H9 (cell line): Measurements from ENCODE around the gene NFKB1. TPM values are rescaled to one million over a fixed set of nuclear protein-coding genes. Genes with fewer than 3 reads are reported as not detected.

ENCODE experiments used
- DNase-seq: peaks from one replicate; pipeline ENCODE4 v3.0.0-alpha.2; 2017
- H2AFZ ChIP-seq: one replicate; pipeline ENCODE4 v1.6.1; 2013; ENCODE audit warnings: mild to moderate bottlenecking, low read length, control low read depth, moderate library complexity
- H2AK5ac ChIP-seq: 2 replicates; pipeline ENCODE4 v1.6.1; 2013; ENCODE audit warnings: low read length, control low read depth, mixed read lengths; ENCODE audit not compliant: insufficient read length
- H2BK120ac ChIP-seq: one replicate; pipeline ENCODE4 v1.6.1; 2013; ENCODE audit warnings: low read depth, mild to moderate bottlenecking, low read length, control low read depth, inconsistent platforms; ENCODE audit not compliant: poor library complexity, severe bottlenecking
- H2BK12ac ChIP-seq: 2 replicates; pipeline ENCODE4 v1.6.1; 2013; ENCODE audit warnings: low read length, control low read depth, mixed read lengths, low read depth; ENCODE audit not compliant: insufficient read length
- H2BK15ac ChIP-seq: 2 replicates; pipeline ENCODE4 v1.6.1; 2013; ENCODE audit warnings: low read depth, low read length, control low read depth
- H2BK20ac ChIP-seq: one replicate; pipeline ENCODE4 v1.6.1; 2013; ENCODE audit warnings: low read depth, mild to moderate bottlenecking, low read length, control low read depth, inconsistent platforms; ENCODE audit not compliant: poor library complexity, severe bottlenecking
- H2BK5ac ChIP-seq: 2 replicates; pipeline ENCODE4 v1.6.1; 2013; ENCODE audit warnings: low read length, control low read depth, mixed read lengths; ENCODE audit not compliant: insufficient read length
- H3K14ac ChIP-seq: 2 replicates; pipeline ENCODE4 v1.6.1; 2013; ENCODE audit warnings: low read length, control low read depth; ENCODE audit not compliant: insufficient read depth
- H3K18ac ChIP-seq: 2 replicates; pipeline ENCODE4 v1.6.1; 2013; ENCODE audit warnings: low read depth, mild to moderate bottlenecking, mixed read lengths, low read length, control low read depth; ENCODE audit not compliant: insufficient read length
- H3K23ac ChIP-seq: 2 replicates; pipeline ENCODE4 v1.6.1; 2013; ENCODE audit warnings: low read length, control low read depth, mixed read lengths, low read depth; ENCODE audit not compliant: insufficient read length
- H3K23me2 ChIP-seq: 2 replicates; pipeline ENCODE4 v1.6.1; 2013; ENCODE audit warnings: low read depth, mild to moderate bottlenecking, mixed read lengths, low read length, control low read depth; ENCODE audit not compliant: insufficient read length, poor library complexity, severe bottlenecking
- H3K27ac ChIP-seq: 2 replicates; pipeline ENCODE4 v1.5.1; 2013; ENCODE audit warnings: low read length, control low read depth, mixed read lengths, low read depth; ENCODE audit not compliant: insufficient read length
- H3K27me3 ChIP-seq: 2 replicates; pipeline ENCODE4 v1.6.1; 2013; ENCODE audit warnings: low read length, control low read depth, inconsistent platforms; ENCODE audit not compliant: insufficient read depth
- H3K4ac ChIP-seq: 2 replicates; pipeline ENCODE4 v1.6.1; 2013; ENCODE audit warnings: low read depth, mild to moderate bottlenecking, control low read depth, inconsistent platforms, low read length, moderate library complexity
- H3K4me1 ChIP-seq: 2 replicates; pipeline ENCODE4 v1.6.1; 2013; ENCODE audit warnings: low read length, control low read depth, inconsistent platforms; ENCODE audit not compliant: insufficient read depth
- H3K4me2 ChIP-seq: 2 replicates; pipeline ENCODE4 v1.6.1; 2013; ENCODE audit warnings: low read length, control low read depth, mixed read lengths; ENCODE audit not compliant: insufficient read length, insufficient read depth
- H3K56ac ChIP-seq: 2 replicates; pipeline ENCODE4 v1.6.1; 2013; ENCODE audit warnings: low read depth, mild to moderate bottlenecking, mixed read lengths, low read length, control low read depth; ENCODE audit not compliant: insufficient read length
- H3K79me1 ChIP-seq: 2 replicates; pipeline ENCODE4 v1.6.1; 2013; ENCODE audit warnings: low read depth, mild to moderate bottlenecking, moderate library complexity, low read length, control low read depth, inconsistent platforms; ENCODE audit not compliant: insufficient read depth, poor library complexity, severe bottlenecking
- H3K79me2 ChIP-seq: 2 replicates; pipeline ENCODE4 v1.6.1; 2013; ENCODE audit warnings: low read length, control low read depth, inconsistent platforms; ENCODE audit not compliant: insufficient read depth
- H3K9ac ChIP-seq: 2 replicates; pipeline ENCODE4 v1.6.1; 2013; ENCODE audit warnings: low read length, control low read depth, mixed read lengths; ENCODE audit not compliant: insufficient read length; ENCODE audit errors: extremely low read depth
- H3K9me3 ChIP-seq: one replicate; pipeline ENCODE4 v1.6.1; 2013; ENCODE audit warnings: low read depth, low read length, inconsistent platforms; ENCODE audit not compliant: control insufficient read depth
- H3T11ph ChIP-seq: one replicate; pipeline ENCODE4 v1.6.1; 2013; ENCODE audit warnings: mild to moderate bottlenecking, low read length, control low read depth, inconsistent platforms
- H4K20me1 ChIP-seq: one replicate; pipeline ENCODE4 v1.6.1; 2013; ENCODE audit not compliant: control insufficient read depth, insufficient read length, insufficient read depth
- H4K5ac ChIP-seq: 2 replicates; pipeline ENCODE4 v1.6.1; 2013; ENCODE audit warnings: low read depth, mild to moderate bottlenecking, mixed read lengths, low read length, control low read depth; ENCODE audit not compliant: insufficient read length
- H4K8ac ChIP-seq: replicated peaks from 2 replicates; pipeline ENCODE4 v1.6.1; 2013; ENCODE audit warnings: low read length, control low read depth, mixed read lengths, low read depth; ENCODE audit not compliant: insufficient read length
- H4K91ac ChIP-seq: 2 replicates; pipeline ENCODE4 v1.6.1; 2013; ENCODE audit warnings: low read depth, mild to moderate bottlenecking, moderate library complexity, mixed read lengths, low read length, control low read depth; ENCODE audit not compliant: insufficient read length
- H3K27ac Mint-ChIP-seq, 3 experiments: 2 replicates in 2 of 3; 3 replicates in 1 of 3; pipeline ENCODE4 v1.8.0; 2020 to 2021; ENCODE audit warnings: mixed read lengths in 3 of 3, mild to moderate bottlenecking in 1 of 3, moderate library complexity in 1 of 3
- H3K27me3 Mint-ChIP-seq: 2 replicates; pipeline ENCODE4 v1.8.0; 2021; ENCODE audit warnings: low read depth, mild to moderate bottlenecking, moderate library complexity, mixed read lengths
- H3K36me3 Mint-ChIP-seq, 3 experiments: 2 replicates in 2 of 3; 3 replicates in 1 of 3; pipeline ENCODE4 v1.8.0; 2020 to 2021; ENCODE audit warnings: low read depth in 3 of 3, mixed read lengths in 3 of 3; ENCODE audit not compliant: insufficient read depth in 1 of 3
- H3K4me1 Mint-ChIP-seq, 2 experiments: 2 replicates each; pipeline ENCODE4 v1.8.0; 2020; ENCODE audit warnings: mixed read lengths in 2 of 2
- H3K4me3 Mint-ChIP-seq, 2 experiments: 2 replicates in 1 of 2; 3 replicates in 1 of 2; pipeline ENCODE4 v1.8.0; 2020 to 2021; ENCODE audit warnings: mild to moderate bottlenecking in 2 of 2, mixed read lengths in 2 of 2, moderate library complexity in 1 of 2
- H3K9me3 Mint-ChIP-seq, 2 experiments: 2 replicates in 1 of 2; 3 replicates in 1 of 2; pipeline ENCODE4 v1.8.0; 2020; ENCODE audit warnings: mild to moderate bottlenecking in 2 of 2, mixed read lengths in 2 of 2, moderate library complexity in 1 of 2
- WGBS: extraction: QIAGEN DNeasy Blood & Tissue Kit; methylation state at CpG from one replicate; pipeline ENCODE4 v1.1.7; 2013; ENCODE audit warnings: missing lambda C conversion rate, low lambda C conversion rate, mixed read lengths; ENCODE audit not compliant: insufficient read length; ENCODE audit errors: extremely low coverage; 5-methylcytosine and 5-hydroxymethylcytosine counted together
- total RNA-seq: library from RNA; stranded (reverse); gene quantifications from 2 replicates; pipeline ENCODE4 v1.2.1, GENCODE V29; 2021
- TF ChIP-seq, protein P1 (sequence below): fragments of 200-600 bp; sonication (generic); conservative IDR thresholded peaks from 3 replicates; pipeline ENCODE4 v1.8.0; 2021; ENCODE audit warnings: antibody characterized with exemption, mild to moderate bottlenecking

Gene NFKB1
- total RNA-seq, 1 experiment from 2014 or later, result 5.7 TPM

GRCh38 chr4:102504941-102505340 is 3.8 kb downstream of the NFKB1 start:
- TF ChIP-seq, protein P1, sequence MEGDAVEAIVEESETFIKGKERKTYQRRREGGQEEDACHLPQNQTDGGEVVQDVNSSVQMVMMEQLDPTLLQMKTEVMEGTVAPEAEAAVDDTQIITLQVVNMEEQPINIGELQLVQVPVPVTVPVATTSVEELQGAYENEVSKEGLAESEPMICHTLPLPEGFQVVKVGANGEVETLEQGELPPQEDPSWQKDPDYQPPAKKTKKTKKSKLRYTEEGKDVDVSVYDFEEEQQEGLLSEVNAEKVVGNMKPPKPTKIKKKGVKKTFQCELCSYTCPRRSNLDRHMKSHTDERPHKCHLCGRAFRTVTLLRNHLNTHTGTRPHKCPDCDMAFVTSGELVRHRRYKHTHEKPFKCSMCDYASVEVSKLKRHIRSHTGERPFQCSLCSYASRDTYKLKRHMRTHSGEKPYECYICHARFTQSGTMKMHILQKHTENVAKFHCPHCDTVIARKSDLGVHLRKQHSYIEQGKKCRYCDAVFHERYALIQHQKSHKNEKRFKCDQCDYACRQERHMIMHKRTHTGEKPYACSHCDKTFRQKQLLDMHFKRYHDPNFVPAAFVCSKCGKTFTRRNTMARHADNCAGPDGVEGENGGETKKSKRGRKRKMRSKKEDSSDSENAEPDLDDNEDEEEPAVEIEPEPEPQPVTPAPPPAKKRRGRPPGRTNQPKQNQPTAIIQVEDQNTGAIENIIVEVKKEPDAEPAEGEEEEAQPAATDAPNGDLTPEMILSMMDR, result no peak
- no peak overlapping the region for H2AK5ac ChIP-seq
- peaks cover 9 to 14% of the 10 kb centered on the region in 2 experiments for H3K4me1 Mint-ChIP-seq
- H3K79me1 ChIP-seq, result no peaks in the 10 kb centered on the region
- no peak overlapping the region for H3K27ac ChIP-seq
- H3K18ac ChIP-seq, result no peak overlapping the region
- no peak overlapping the region for H2BK120ac ChIP-seq
- H3K27ac Mint-ChIP-seq, result no peak overlapping the region
- H3K27me3 ChIP-seq, result no peaks in the 10 kb centered on the region; the same call in 1 of the 2 replicates
- H3K4me3 Mint-ChIP-seq, result no peak overlapping the region
- H2BK15ac ChIP-seq, result no peak overlapping the region
- H3K9ac ChIP-seq, result no peak overlapping the region
- H3K79me2 ChIP-seq, result no peaks in the 10 kb centered on the region
- H3K56ac ChIP-seq, result no peak overlapping the region
- H3T11ph ChIP-seq, result no peak overlapping the region
- H3K27me3 Mint-ChIP-seq, result peaks cover 9% of the 10 kb centered on the region
- no peaks in the 10 kb centered on the region; a peak in 1 of 5 replicates for H3K9me3 Mint-ChIP-seq
- H4K8ac ChIP-seq, result no peak overlapping the region
- no peaks in the 10 kb centered on the region for H3K4me1 ChIP-seq
- no peak for DNase-seq
- H3K4ac ChIP-seq, result no peak overlapping the region
- H2AFZ ChIP-seq, result no peak overlapping the region
- no peak overlapping the region for H4K91ac ChIP-seq
- H2BK12ac ChIP-seq, result no peak overlapping the region
- H2BK5ac ChIP-seq, result no peak overlapping the region
- H3K4me2 ChIP-seq, result no peak overlapping the region
- no peaks in the 10 kb centered on the region for H3K36me3 Mint-ChIP-seq
- H2BK20ac ChIP-seq, result no peak overlapping the region
- H3K23ac ChIP-seq, result no peak overlapping the region
- H4K20me1 ChIP-seq, result no peaks in the 10 kb centered on the region
- no peak overlapping the region for H3K14ac ChIP-seq
- H4K5ac ChIP-seq, result no peak overlapping the region
- no peaks in the 10 kb centered on the region for H3K9me3 ChIP-seq
- H3K23me2 ChIP-seq, result peaks cover 5% of the 10 kb centered on the region
- WGBS, result no CpG with 5 or more reads among the region's 1 CpG
